Putamen (tissue), 1 donor: ENCODE data around the gene PIEZO1.
"Not testable (repeated sequence)": the region's sequence is repeated elsewhere in the genome, so short reads cannot be mapped to it uniquely, and the experiment has no call there.

Experiments
- DNase-seq: peaks from one replicate; pipeline ENCODE4 v3.0.0-alpha.2; 2016; ENCODE audit warnings: low spot score

The PIEZO1 gene

GRCh38 chr16:88672776-88673175 lies 112.2 kb downstream of the PIEZO1 start:
- no peak for DNase-seq

GRCh38 chr16:88671806-88672205 lies 113.2 kb downstream of the PIEZO1 start:
- no peak for DNase-seq

GRCh38 chr16:88669980-88670379 lies 115.0 kb downstream of the PIEZO1 start:
- no peak for DNase-seq

GRCh38 chr16:88669493-88669892 lies 115.5 kb downstream of the PIEZO1 start:
- DNase-seq = not testable (repeated sequence)

- no peak for DNase-seq
These were observed 117.6 kb downstream of the PIEZO1 start for GRCh38 chr16:88667461-88667860.

GRCh38 chr16:88665570-88665969 lies 119.5 kb downstream of the PIEZO1 start:
- DNase-seq = no peak
